Body of pancreas (tissue), 4 donors: ENCODE results near the gene TUBA8. TPM values are rescaled to one million over a fixed set of nuclear protein-coding genes. Genes with fewer than 3 reads are reported as not detected.

Experiments used
- ATAC-seq: fragments of 150-250 bp; one replicate; pipeline ENCODE4 v1.9.1; 2016
- DNase-seq, 4 donors: peaks; one replicate each; pipeline ENCODE4 v3.0.0-alpha.2; 2019
- H3K27ac ChIP-seq, 4 donors: fragments of 200-600 bp; sonication (generic); 1 replicate in 3 of 4; 2 replicates in 1 of 4; pipeline versions ENCODE4 v1.5.1 to v1.6.1; 2016 to 2019; ENCODE audit warnings: mild to moderate bottlenecking in 1 of 4, mixed read lengths in 1 of 4, moderate library complexity in 1 of 4
- H3K27me3 ChIP-seq, 2 donors: fragments of 200-600 bp; sonication (generic); one replicate each; pipeline ENCODE4 v1.6.0; 2016; ENCODE audit warnings: mild to moderate bottlenecking in 1 of 2
- H3K36me3 ChIP-seq, 2 donors: fragments of 200-600 bp; sonication (generic); replicated peaks in 1 of 2; 2 replicates each; pipeline ENCODE4 v1.5.1; 2016; ENCODE audit warnings: low read depth in 2 of 2; ENCODE audit not compliant: insufficient read depth in 1 of 2
- H3K4me1 ChIP-seq: fragments of 200-600 bp; sonication (generic); one replicate; pipeline ENCODE4 v1.6.0; 2016
- H3K4me3 ChIP-seq, 2 donors: fragments of 200-600 bp; sonication (generic); 1 replicate in 1 of 2; 2 replicates in 1 of 2; pipeline ENCODE4 v1.5.1; 2016 to 2019
- H3K9me3 ChIP-seq, 3 donors: fragments of 200-600 bp; sonication (generic); 1 replicate in 2 of 3; 2 replicates in 1 of 3; pipeline ENCODE4 v1.5.1; 2016
- POLR2A ChIP-seq, 3 donors: fragments of 450-650 bp; IDR thresholded peaks; one replicate each; pipeline ENCODE4 v1.6.1; 2016; ENCODE audit warnings: antibody characterized with exemption in 3 of 3, mild to moderate bottlenecking in 2 of 3
- WGBS, 2 donors: methylation state at CpG; one replicate each; pipeline ENCODE4 v1.1.5; 2017; 5-methylcytosine and 5-hydroxymethylcytosine counted together
- intact Hi-C: fragments of 100-400 bp; cut with DNase I; formaldehyde crosslinking; loops from one replicate; pipeline ENCODE4 v1.15.1; 2023
- total RNA-seq, 2 donors: library from RNA; depleted of rRNA; stranded (reverse); fragments of >200 nt; gene quantifications; one replicate each; pipeline ENCODE4 v1.1.0, GENCODE V29; 2016
- TF ChIP-seq, protein P1 (sequence below), 7 experiments: fragments of 450-650 bp in 4 of 7; fragments of 200-600 bp in 3 of 7; sonication (generic) in 3 of 7; IDR thresholded peaks; one replicate each; pipeline ENCODE4 v1.5.1; 2016 to 2019; ENCODE audit warnings: antibody characterized with exemption in 7 of 7

TUBA8 gene
- total RNA-seq, 2 donors from 2014 or later: 5.2 to 8.6 TPM

DNA sequence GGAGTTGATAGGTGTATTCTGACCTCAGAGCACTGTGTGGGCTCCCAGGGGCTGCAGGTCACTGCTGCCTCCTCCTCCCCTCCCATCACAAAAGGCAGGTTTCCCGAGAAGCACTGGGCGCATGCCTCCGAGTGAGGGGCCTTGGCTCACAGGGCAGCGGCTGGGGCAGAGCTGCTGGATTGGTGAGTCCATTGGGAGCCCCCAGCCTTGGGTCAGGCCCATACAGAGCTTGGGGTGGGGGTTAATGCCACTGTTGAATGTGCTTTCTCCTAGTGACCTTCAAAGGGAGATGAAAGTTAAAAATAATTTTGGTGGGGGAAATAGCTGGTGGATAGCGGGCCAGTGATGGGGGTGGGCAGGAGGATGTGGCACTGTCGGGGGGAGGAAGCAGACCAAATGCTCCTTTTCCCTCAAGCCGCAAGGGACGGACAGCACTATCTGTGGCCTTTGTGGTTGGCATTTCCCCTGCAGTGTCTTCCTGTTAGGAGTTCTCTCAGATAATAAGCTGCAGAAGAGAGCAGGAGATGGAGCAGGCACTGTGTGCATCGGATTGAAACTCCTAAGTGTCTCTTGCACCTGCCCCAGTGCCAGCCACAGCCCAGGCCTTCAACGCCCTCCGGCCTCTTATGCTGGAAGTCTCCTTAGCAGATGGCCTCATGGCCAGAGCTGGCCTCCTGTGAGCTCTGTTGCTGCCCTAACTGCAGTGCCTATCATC lies 3.2 kb downstream of the TUBA8 start:
- TF ChIP-seq, protein P1, sequence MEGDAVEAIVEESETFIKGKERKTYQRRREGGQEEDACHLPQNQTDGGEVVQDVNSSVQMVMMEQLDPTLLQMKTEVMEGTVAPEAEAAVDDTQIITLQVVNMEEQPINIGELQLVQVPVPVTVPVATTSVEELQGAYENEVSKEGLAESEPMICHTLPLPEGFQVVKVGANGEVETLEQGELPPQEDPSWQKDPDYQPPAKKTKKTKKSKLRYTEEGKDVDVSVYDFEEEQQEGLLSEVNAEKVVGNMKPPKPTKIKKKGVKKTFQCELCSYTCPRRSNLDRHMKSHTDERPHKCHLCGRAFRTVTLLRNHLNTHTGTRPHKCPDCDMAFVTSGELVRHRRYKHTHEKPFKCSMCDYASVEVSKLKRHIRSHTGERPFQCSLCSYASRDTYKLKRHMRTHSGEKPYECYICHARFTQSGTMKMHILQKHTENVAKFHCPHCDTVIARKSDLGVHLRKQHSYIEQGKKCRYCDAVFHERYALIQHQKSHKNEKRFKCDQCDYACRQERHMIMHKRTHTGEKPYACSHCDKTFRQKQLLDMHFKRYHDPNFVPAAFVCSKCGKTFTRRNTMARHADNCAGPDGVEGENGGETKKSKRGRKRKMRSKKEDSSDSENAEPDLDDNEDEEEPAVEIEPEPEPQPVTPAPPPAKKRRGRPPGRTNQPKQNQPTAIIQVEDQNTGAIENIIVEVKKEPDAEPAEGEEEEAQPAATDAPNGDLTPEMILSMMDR (IDR thresholded peaks at IDR 0.05): no peak
- TF ChIP-seq POLR2A (IDR thresholded peaks at IDR 0.05): no peak
- DNase-seq: no peak
- WGBS, 2 donors: 75 to 84% methylated on average over 7 to 11 of the region's 11 CpGs

GRCh38 chr22:18114495-18114894 lies 3.9 kb downstream of the TUBA8 start:
- Histone ChIP-seq H3K36me3 (no peaks in the 10 kb centered on the region), H3K4me3 (no peak overlapping the region), H3K27ac (no peak overlapping the region), H3K9me3 (no peaks in the 10 kb centered on the region), H3K4me1 (peaks cover 19% of the 10 kb centered on the region), H3K27me3 (no peaks in the 10 kb centered on the region)
- ATAC-seq (no peak), DNase-seq (no peak)
- intact Hi-C loops: no loop called here
- 47 to 50% methylated on average over 4 of the region's 4 CpGs for WGBS, 2 donors
- TF ChIP-seq, protein P1 (IDR thresholded peaks at IDR 0.05): no peak
- TF ChIP-seq POLR2A (IDR thresholded peaks at IDR 0.05): no peak

More for the DNA sequence above, 3.2 kb downstream of the TUBA8 start:
- H3K4me1 ChIP-seq: peaks cover 19% of the 10 kb centered on the region
- ATAC-seq: no peak
- H3K27ac ChIP-seq: no peak overlapping the region
- H3K27me3 ChIP-seq: no peaks in the 10 kb centered on the region
- H3K9me3 ChIP-seq: no peaks in the 10 kb centered on the region
- H3K36me3 ChIP-seq: no peaks in the 10 kb centered on the region
- intact Hi-C loops: no loop called here
- H3K4me3 ChIP-seq: no peak overlapping the region

- TF ChIP-seq, protein P1 (IDR thresholded peaks at IDR 0.05): no peak
- TF ChIP-seq POLR2A (IDR thresholded peaks at IDR 0.05): no peak
- Histone ChIP-seq H3K4me3 (no peak overlapping the region), H3K27me3 (no peaks in the 10 kb centered on the region), H3K27ac (no peak overlapping the region), H3K4me1 (peaks cover 15% of the 10 kb centered on the region), H3K36me3 (no peaks in the 10 kb centered on the region), H3K9me3 (no peaks in the 10 kb centered on the region)
- intact Hi-C loops: no loop called here
- DNase-seq: no peak
- ATAC-seq: no peak
- 91 to 94% methylated on average over 13 to 15 of the region's 15 CpGs for WGBS, 2 donors
Observed at GRCh38 chr22:18114976-18115652, 4.5 kb downstream of the TUBA8 start.

DNA sequence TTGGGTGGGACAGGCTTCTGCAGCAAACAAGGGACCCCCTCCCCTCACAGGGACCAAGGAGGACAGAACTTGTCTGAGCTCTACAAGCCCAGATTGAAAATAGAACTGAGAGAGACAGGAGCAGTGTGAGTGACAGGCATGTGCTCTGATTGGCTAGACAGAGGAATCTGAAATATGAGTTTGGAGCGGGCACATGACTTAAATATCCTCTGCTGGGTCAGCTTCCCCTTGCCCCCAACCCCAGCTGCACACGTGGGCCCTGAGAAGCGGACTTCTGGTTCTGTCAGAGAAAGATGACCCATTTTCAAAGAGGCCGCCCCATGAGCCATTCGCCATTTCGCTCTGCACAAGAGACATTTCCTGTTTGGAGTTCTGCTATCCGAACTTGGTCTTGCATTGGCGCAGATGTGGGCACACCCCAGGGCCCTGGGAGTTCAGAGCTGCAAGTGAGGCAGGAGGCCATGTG lies 5.3 kb downstream of the TUBA8 start:
- no peak for TF ChIP-seq POLR2A (IDR thresholded peaks at IDR 0.05)
- TF ChIP-seq, protein P1 (IDR thresholded peaks at IDR 0.05): no peak
- no peak overlapping the region for H3K27ac ChIP-seq
- peaks cover 8% of the 10 kb centered on the region for H3K4me1 ChIP-seq
- H3K9me3 ChIP-seq: no peaks in the 10 kb centered on the region
- H3K27me3 ChIP-seq: no peaks in the 10 kb centered on the region
- 74 to 96% methylated on average over 7 to 8 of the region's 8 CpGs for WGBS, 2 donors
- H3K4me3 ChIP-seq: no peak overlapping the region
- H3K36me3 ChIP-seq: no peaks in the 10 kb centered on the region
- ATAC-seq (no peak), DNase-seq (no peak)
- intact Hi-C loops: no loop called here
